HL-60 (cell line): Measurements from ENCODE around the gene LRSAM1.

ENCODE experiments used
- DNase-seq, 2 experiments: peaks; one replicate each; pipeline ENCODE4 v3.0.0-alpha.2; 2010 to 2020; ENCODE audit warnings: low read depth in 1 of 2, low spot score in 1 of 2
- H3K27ac ChIP-seq: fragments of 250-450 bp; sonication (Bioruptor Pico); replicated peaks from 2 replicates; pipeline ENCODE4 v1.5.1; 2020; ENCODE audit warnings: mild to moderate bottlenecking, moderate library complexity
- H3K27me3 ChIP-seq: fragments of 250-450 bp; sonication (Bioruptor Pico); 2 replicates; pipeline ENCODE4 v1.5.1; 2021; ENCODE audit warnings: mild to moderate bottlenecking, moderate library complexity; ENCODE audit not compliant: insufficient read depth, poor library complexity, severe bottlenecking
- H3K4me3 ChIP-seq: replicated peaks from 2 replicates; pipeline ENCODE4 v1.5.1; 2011; ENCODE audit warnings: mild to moderate bottlenecking, control low read depth, low read length; ENCODE audit not compliant: insufficient read depth
- CTCF ChIP-seq: IDR thresholded peaks from one replicate; pipeline ENCODE4 v1.5.1; 2011; ENCODE audit warnings: low read length, control low read depth, inconsistent platforms; ENCODE audit not compliant: insufficient read depth
- GABPA ChIP-seq: IDR thresholded peaks from 2 replicates; pipeline ENCODE4 v1.6.1; 2012; ENCODE audit warnings: low read depth
- POLR2AphosphoS5 ChIP-seq: IDR thresholded peaks from 2 replicates; pipeline ENCODE4 v1.6.1; 2012; ENCODE audit warnings: low read depth
- REST ChIP-seq: IDR thresholded peaks from 2 replicates; pipeline ENCODE4 v1.6.1; 2012; ENCODE audit warnings: low read depth; ENCODE audit not compliant: insufficient replicate concordance
- SPI1 ChIP-seq: IDR thresholded peaks from 2 replicates; pipeline ENCODE4 v1.6.1; 2012; ENCODE audit warnings: low read depth, mild to moderate bottlenecking, borderline replicate concordance

The LRSAM1 gene

GRCh38 chr9:127539259-127539981 is 88.1 kb downstream of the LRSAM1 start:
- H3K27ac ChIP-seq: no peak overlapping the region
- no peak overlapping the region for H3K4me3 ChIP-seq
- H3K27me3 ChIP-seq: no peaks in the 10 kb centered on the region
- DNase-seq: no peak
- no peak for TF ChIP-seq REST
- TF ChIP-seq POLR2AphosphoS5: no peak
- TF ChIP-seq SPI1: no peak
- no peak for TF ChIP-seq GABPA
- TF ChIP-seq CTCF: no peak

- DNase-seq: no peak
- Histone ChIP-seq H3K27me3 (no peaks in the 10 kb centered on the region), H3K4me3 (no peak overlapping the region), H3K27ac (no peak overlapping the region)
- no peak for TF ChIP-seq SPI1
- no peak for TF ChIP-seq CTCF
- no peak for TF ChIP-seq GABPA
- no peak for TF ChIP-seq REST
- TF ChIP-seq POLR2AphosphoS5: no peak
These were observed 88.8 kb downstream of the LRSAM1 start for GRCh38 chr9:127539982-127540663.

GRCh38 chr9:127540664-127541041 is 89.3 kb downstream of the LRSAM1 start:
- no peak for DNase-seq
- H3K27ac ChIP-seq: no peak overlapping the region
- no peak overlapping the region for H3K4me3 ChIP-seq
- no peaks in the 10 kb centered on the region for H3K27me3 ChIP-seq
- TF ChIP-seq SPI1 (no peak), POLR2AphosphoS5 (no peak), CTCF (no peak), REST (no peak), GABPA (no peak)
